ENCODE results near the gene RRM2. TPM values are rescaled to one million over a fixed set of nuclear protein-coding genes. Genes with fewer than 3 reads are reported as not detected.

Gene RRM2
- total RNA-seq, 1 experiment from 2014 or later: 330 TPM

- H4K20me1 ChIP-seq (ENCODE audit: insufficient read depth): no peaks in the 10 kb centered on the region
- TF ChIP-seq CBX3 (IDR thresholded peaks at IDR 0.05; ENCODE audit: low read depth): no peak
- no peak for TF ChIP-seq ATF3 (IDR thresholded peaks at IDR 0.05)
- no peak for ATAC-seq
- no peaks in the 10 kb centered on the region for H3K79me2 ChIP-seq (ENCODE audit: insufficient read depth, low read length)
- no peaks in the 10 kb centered on the region for H3K27me3 ChIP-seq (ENCODE audit: insufficient read depth, low read length)
- no TSS peak for BruUV-seq (replicated peaks)
- CTCF ChIA-PET: interaction anchor here (0.7 kb wide), 1 partner anchor 468 kb away, joined by 4 read pairs; no protein-coding TSS in a partner anchor
- H3K9me2 ChIP-seq (ENCODE audit: insufficient read depth): no peaks in the 10 kb centered on the region
- DNase-seq (ENCODE audit: low read depth, low spot score): no peak
- RAD21 ChIA-PET (ENCODE audit: low non-redundant PET in 1 of 2, low total read pairs in 2 of 2, uncharacterized antibody in 2 of 2, unreplicated experiment in 2 of 2): no interaction called here
- no peak overlapping the region for H3K4me3 ChIP-seq (replicated peaks in 1 of 2; ENCODE audit: low read depth in 1 of 2, low read length in 2 of 2)
- no peak overlapping the region for H3K9ac ChIP-seq (ENCODE audit: low read length)
- peaks cover 16 to 29% of the 10 kb centered on the region in 2 experiments for H3K4me1 ChIP-seq (ENCODE audit: control insufficient read depth in 1 of 2, insufficient read depth in 2 of 2, low read length in 2 of 2)
- no peaks in the 10 kb centered on the region for H3K9me3 ChIP-seq (ENCODE audit: control insufficient read depth in 1 of 2, insufficient read depth in 1 of 2, low read depth in 1 of 2, low read length in 2 of 2)
- H3K4me2 ChIP-seq (ENCODE audit: low read length): no peak overlapping the region
- no peak overlapping the region for H3K27ac ChIP-seq (ENCODE audit: low read depth, low read length)
- POLR2A ChIA-PET: no interaction called here
- intact Hi-C loops (cut with micrococcal nuclease): no loop called here
- H3K36me3 ChIP-seq (ENCODE audit: control insufficient read depth in 1 of 2, insufficient read depth in 2 of 2, low read length in 2 of 2): no peaks in the 10 kb centered on the region
- no peak overlapping the region for H2AFZ ChIP-seq (ENCODE audit: low read depth, low read length, poor library complexity, severe bottlenecking)
Observed at GRCh38 chr2:10167316-10167715, 44.8 kb downstream of the RRM2 start.

DNA sequence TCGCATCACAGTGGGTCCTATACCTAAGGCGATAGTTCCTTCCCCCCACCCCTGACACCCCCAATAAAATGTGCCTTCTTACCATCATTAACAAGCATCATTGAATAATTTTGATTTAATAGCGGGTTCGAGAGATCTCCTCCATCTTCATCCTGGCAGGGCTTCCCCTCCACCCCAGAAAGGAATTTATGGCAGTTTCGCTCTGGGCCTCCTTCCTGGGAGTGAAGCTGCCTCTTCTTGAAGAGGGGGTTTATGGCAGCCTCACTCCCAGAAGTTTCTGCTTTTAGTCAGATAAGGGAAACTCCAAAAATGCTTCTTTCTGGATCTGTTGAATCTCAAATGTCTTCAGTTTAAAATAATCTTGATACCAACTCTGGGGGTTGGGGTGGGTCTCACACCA lies 45.7 kb downstream of the RRM2 start:
- H3K27me3 ChIP-seq (ENCODE audit: insufficient read depth, low read length): no peaks in the 10 kb centered on the region
- H3K36me3 ChIP-seq (ENCODE audit: control insufficient read depth in 1 of 2, insufficient read depth in 2 of 2, low read length in 2 of 2): no peaks in the 10 kb centered on the region
- BruUV-seq (replicated peaks): no TSS peak
- H3K79me2 ChIP-seq (ENCODE audit: insufficient read depth, low read length): no peaks in the 10 kb centered on the region
- no peak overlapping the region for H3K4me2 ChIP-seq (ENCODE audit: low read length)
- H2AFZ ChIP-seq (ENCODE audit: low read depth, low read length, poor library complexity, severe bottlenecking): no peak overlapping the region
- POLR2A ChIA-PET: no interaction called here
- H4K20me1 ChIP-seq (ENCODE audit: insufficient read depth): no peaks in the 10 kb centered on the region
- ATAC-seq (no peak), DNase-seq (ENCODE audit: low read depth, low spot score) (no peak)
- no peak for TF ChIP-seq FOSL1 (IDR thresholded peaks at IDR 0.05; ENCODE audit: low read depth)
- no peak for TF ChIP-seq SP1 (IDR thresholded peaks at IDR 0.05; ENCODE audit: low read depth)
- no peak for TF ChIP-seq JUND (IDR thresholded peaks at IDR 0.05)
- TF ChIP-seq CBX3 (IDR thresholded peaks at IDR 0.05; ENCODE audit: low read depth): no peak
- no peak for TF ChIP-seq ZNF274 (IDR thresholded peaks at IDR 0.05; ENCODE audit: low read depth, low read length)
- no peak for TF ChIP-seq SRF (IDR thresholded peaks at IDR 0.05; ENCODE audit: low read depth)
- TF ChIP-seq, protein P1, sequence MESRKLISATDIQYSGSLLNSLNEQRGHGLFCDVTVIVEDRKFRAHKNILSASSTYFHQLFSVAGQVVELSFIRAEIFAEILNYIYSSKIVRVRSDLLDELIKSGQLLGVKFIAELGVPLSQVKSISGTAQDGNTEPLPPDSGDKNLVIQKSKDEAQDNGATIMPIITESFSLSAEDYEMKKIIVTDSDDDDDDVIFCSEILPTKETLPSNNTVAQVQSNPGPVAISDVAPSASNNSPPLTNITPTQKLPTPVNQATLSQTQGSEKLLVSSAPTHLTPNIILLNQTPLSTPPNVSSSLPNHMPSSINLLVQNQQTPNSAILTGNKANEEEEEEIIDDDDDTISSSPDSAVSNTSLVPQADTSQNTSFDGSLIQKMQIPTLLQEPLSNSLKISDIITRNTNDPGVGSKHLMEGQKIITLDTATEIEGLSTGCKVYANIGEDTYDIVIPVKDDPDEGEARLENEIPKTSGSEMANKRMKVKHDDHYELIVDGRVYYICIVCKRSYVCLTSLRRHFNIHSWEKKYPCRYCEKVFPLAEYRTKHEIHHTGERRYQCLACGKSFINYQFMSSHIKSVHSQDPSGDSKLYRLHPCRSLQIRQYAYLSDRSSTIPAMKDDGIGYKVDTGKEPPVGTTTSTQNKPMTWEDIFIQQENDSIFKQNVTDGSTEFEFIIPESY (IDR thresholded peaks at IDR 0.05; ENCODE audit: extremely low read depth, insufficient replicate concordance, low read length): no peak
- no peak for TF ChIP-seq ELF1 (IDR thresholded peaks at IDR 0.05; ENCODE audit: borderline replicate concordance, low read depth)
- no peak for TF ChIP-seq POLR2A (IDR thresholded peaks at IDR 0.05; ENCODE audit: borderline replicate concordance, extremely low read depth, insufficient read depth, insufficient read length)
- TF ChIP-seq CEBPB (IDR thresholded peaks at IDR 0.05; ENCODE audit: low read depth): no peak
- no peak for TF ChIP-seq REST (IDR thresholded peaks at IDR 0.05; ENCODE audit: low read depth)
- TF ChIP-seq POLR2AphosphoS5 (IDR thresholded peaks at IDR 0.05; ENCODE audit: low read depth, low read length): no peak
- no peak for TF ChIP-seq EZH2phosphoT487 (IDR thresholded peaks at IDR 0.05; ENCODE audit: borderline replicate concordance)
- no peak for TF ChIP-seq SIN3A (IDR thresholded peaks at IDR 0.05; ENCODE audit: low read depth)
- TF ChIP-seq TCF7L2 (IDR thresholded peaks at IDR 0.05; ENCODE audit: borderline replicate concordance, extremely low read depth, insufficient read depth, insufficient read length): no peak
- TF ChIP-seq MAX (IDR thresholded peaks at IDR 0.05): no peak
- CTCF ChIA-PET: interaction anchor here (1.3 kb wide), 1 partner anchor 11 kb away, joined by 3 read pairs; no protein-coding TSS in a partner anchor
- no peaks in the 10 kb centered on the region for H3K9me3 ChIP-seq (ENCODE audit: control insufficient read depth in 1 of 2, insufficient read depth in 1 of 2, low read depth in 1 of 2, low read length in 2 of 2)
- RAD21 ChIA-PET (ENCODE audit: low non-redundant PET in 1 of 2, low total read pairs in 2 of 2, uncharacterized antibody in 2 of 2, unreplicated experiment in 2 of 2): no interaction called here
- H3K4me1 ChIP-seq (ENCODE audit: control insufficient read depth in 1 of 2, insufficient read depth in 2 of 2, low read length in 2 of 2): peaks cover 16 to 27% of the 10 kb centered on the region in 2 experiments
- H3K9me2 ChIP-seq (ENCODE audit: insufficient read depth): no peaks in the 10 kb centered on the region
- H3K9ac ChIP-seq (ENCODE audit: low read length): no peak overlapping the region
- H3K27ac ChIP-seq (ENCODE audit: low read depth, low read length): no peak overlapping the region
- intact Hi-C loops (cut with micrococcal nuclease): no loop called here
- no peak overlapping the region for H3K4me3 ChIP-seq (replicated peaks in 1 of 2; ENCODE audit: low read depth in 1 of 2, low read length in 2 of 2)

All from HCT116 (cell line).